Activated CD4-positive, alpha-beta memory T cell treated with anti-CD3 and anti-CD28 coated beads, Interleukin-2, amount 10 ng/mL, durations not matched to agents 7 days and 5 days (primary cell): Measurements from ENCODE around the gene MAST4. TPM values are rescaled to one million over a fixed set of nuclear protein-coding genes. Genes with fewer than 3 reads are reported as not detected.

Experiments used
- CTCF ChIA-PET: fragments of 350-600 bp; sonication (Branson Sonifier 250); formaldehyde crosslinking; loops from one replicate; lab custom pipeline; 2021; ENCODE audit warnings: antibody characterized with exemption, inconsistent platforms; lab: Charles Lee
- POLR2A ChIA-PET: fragments of 350-600 bp; sonication (Branson Sonifier 250); formaldehyde crosslinking; loops from one replicate; lab custom pipeline; 2021; ENCODE audit warnings: antibody characterized with exemption; lab: Charles Lee
- DNase-seq: peaks from one replicate; pipeline ENCODE4 v3.0.0-alpha.2; 2020
- H3K27ac Mint-ChIP-seq: one replicate; pipeline ENCODE4 v1.8.0; 2021; ENCODE audit warnings: mild to moderate bottlenecking, mixed read lengths
- H3K27me3 Mint-ChIP-seq: one replicate; pipeline ENCODE4 v1.8.0; 2021; ENCODE audit warnings: mixed read lengths
- H3K36me3 Mint-ChIP-seq: one replicate; pipeline ENCODE4 v1.8.0; 2021; ENCODE audit warnings: low read depth, mixed read lengths
- H3K4me1 Mint-ChIP-seq: one replicate; pipeline ENCODE4 v1.8.0; 2021; ENCODE audit warnings: mixed read lengths
- H3K4me3 Mint-ChIP-seq: one replicate; pipeline ENCODE4 v1.8.0; 2021; ENCODE audit warnings: mild to moderate bottlenecking, mixed read lengths
- H3K9me3 Mint-ChIP-seq: one replicate; pipeline ENCODE4 v1.8.0; 2021; ENCODE audit warnings: mixed read lengths
- total RNA-seq, 2 experiments: library from RNA; stranded (reverse); gene quantifications; one replicate each; pipeline ENCODE4 v1.2.3, GENCODE V29; 2021

MAST4 gene
- total RNA-seq, 2 experiments from 2014 or later, result 38.0 to 38.3 TPM

DNA sequence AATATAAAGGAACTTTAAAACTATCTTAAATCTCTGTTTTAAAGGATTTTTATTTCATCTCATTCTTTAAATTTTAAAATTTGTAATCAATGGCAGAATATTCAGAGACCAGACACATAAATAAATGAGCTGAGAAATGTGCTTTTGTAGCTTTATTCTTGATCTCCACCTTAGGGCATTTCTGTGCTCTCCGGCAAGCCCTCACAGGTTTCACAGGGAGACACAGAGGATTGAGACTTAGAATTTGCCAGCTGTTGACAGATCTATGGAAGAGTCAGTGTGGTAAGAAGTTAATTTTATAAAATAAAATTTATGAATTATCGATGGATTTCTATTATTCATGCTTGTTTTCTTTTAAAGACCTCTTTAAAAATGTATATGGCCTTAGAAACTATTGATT is 393.6 kb downstream of the MAST4 start:
- Mint-ChIP-seq H3K27me3 (no peaks in the 10 kb centered on the region), H3K36me3 (no peaks in the 10 kb centered on the region), H3K4me3 (no peak overlapping the region), H3K4me1 (peaks cover 11% of the 10 kb centered on the region), H3K9me3 (no peaks in the 10 kb centered on the region), H3K27ac (no peak overlapping the region)
- POLR2A ChIA-PET, result no interaction called here
- no peak for DNase-seq
- CTCF ChIA-PET, result interaction anchor here (1.0 to 1.9 kb wide), 4 partner anchors 9 to 222 kb away, joined by 3 to 6 read pairs (median 3); no protein-coding TSS in a partner anchor

DNA sequence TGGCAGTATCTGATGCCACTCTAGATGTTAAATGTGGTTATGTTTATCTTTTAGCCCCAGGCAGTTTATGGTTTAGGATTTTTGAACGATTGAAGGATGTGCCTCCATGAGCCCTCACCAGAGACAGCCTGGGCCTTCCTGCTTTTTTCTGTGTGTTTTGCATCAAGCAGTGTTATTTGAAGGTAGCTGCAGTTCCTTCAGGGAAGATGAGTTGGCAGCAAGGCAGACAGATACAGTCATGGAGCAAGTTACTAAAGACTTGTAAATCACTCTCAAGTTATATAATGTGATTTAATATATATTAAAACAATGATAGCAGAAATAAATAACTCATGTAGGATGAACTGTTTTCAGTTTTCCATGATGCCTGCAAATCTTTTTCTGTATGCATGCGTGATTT is 395.6 kb downstream of the MAST4 start:
- Mint-ChIP-seq H3K4me1 (peaks cover 11% of the 10 kb centered on the region), H3K27me3 (no peaks in the 10 kb centered on the region), H3K9me3 (no peaks in the 10 kb centered on the region), H3K36me3 (no peaks in the 10 kb centered on the region), H3K27ac (no peak overlapping the region), H3K4me3 (no peak overlapping the region)
- no peak for DNase-seq
- CTCF ChIA-PET, result no interaction called here
- POLR2A ChIA-PET, result interaction anchor here (1.5 kb wide), 1 partner anchor 13 kb away, joined by 4 read pairs; no protein-coding TSS in a partner anchor

- Mint-ChIP-seq H3K9me3 (no peaks in the 10 kb centered on the region), H3K27me3 (no peaks in the 10 kb centered on the region), H3K27ac (no peak overlapping the region), H3K4me3 (no peak overlapping the region), H3K4me1 (peaks cover 11% of the 10 kb centered on the region), H3K36me3 (no peaks in the 10 kb centered on the region)
- ChIA-PET POLR2A (interaction anchor here (0.5 to 1.0 kb wide), 2 partner anchors 13 to 107 kb away, joined by 3 read pairs; no protein-coding TSS in a partner anchor), CTCF (interaction anchor here (0.5 kb wide), 1 partner anchor 164 kb away, joined by 3 read pairs; no protein-coding TSS in a partner anchor)
- no peak for DNase-seq
Measured at GRCh38 chr5:66992547-66992946, 396.4 kb downstream of the MAST4 start.

DNA sequence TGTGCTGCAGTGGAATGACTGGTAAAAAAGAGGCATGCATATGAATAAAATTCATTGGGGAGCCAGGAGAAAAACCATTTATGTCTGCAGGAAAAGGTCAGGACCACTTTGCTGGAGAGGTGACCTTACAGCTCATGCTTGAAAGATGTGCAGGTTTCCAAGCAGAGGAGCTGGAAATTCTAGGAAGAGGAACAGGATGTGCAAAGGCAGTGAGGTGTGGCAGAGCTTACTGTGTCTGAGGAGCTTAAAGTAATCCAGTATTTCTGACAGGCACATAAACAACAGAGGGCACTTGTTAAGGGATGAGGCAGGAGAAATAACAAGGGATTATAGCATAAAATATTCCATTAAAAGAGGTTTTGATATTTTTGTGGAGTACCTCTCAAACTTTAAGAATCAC is 397.3 kb downstream of the MAST4 start:
- Mint-ChIP-seq H3K4me1 (peaks cover 11% of the 10 kb centered on the region), H3K27me3 (no peaks in the 10 kb centered on the region), H3K9me3 (no peaks in the 10 kb centered on the region), H3K36me3 (no peaks in the 10 kb centered on the region), H3K4me3 (no peak overlapping the region), H3K27ac (no peak overlapping the region)
- ChIA-PET CTCF (no interaction called here), POLR2A (no interaction called here)
- no peak for DNase-seq

- DNase-seq, result no peak
- H3K36me3 Mint-ChIP-seq, result no peaks in the 10 kb centered on the region
- no peak overlapping the region for H3K27ac Mint-ChIP-seq
- no peaks in the 10 kb centered on the region for H3K9me3 Mint-ChIP-seq
- H3K4me3 Mint-ChIP-seq, result no peak overlapping the region
- ChIA-PET CTCF (no interaction called here), POLR2A (interaction anchor here (1.4 kb wide), 1 partner anchor 11 kb away, joined by 3 read pairs; no protein-coding TSS in a partner anchor)
- H3K27me3 Mint-ChIP-seq, result no peaks in the 10 kb centered on the region
- H3K4me1 Mint-ChIP-seq, result peaks cover 11% of the 10 kb centered on the region
Measured at GRCh38 chr5:66993882-66994281, 397.7 kb downstream of the MAST4 start.

GRCh38 chr5:66994790-66995189 is 398.6 kb downstream of the MAST4 start:
- ChIA-PET POLR2A (interaction anchor here (1.4 kb wide), 1 partner anchor 10 kb away, joined by 3 read pairs; no protein-coding TSS in a partner anchor), CTCF (interaction anchor here (0.8 kb wide), 1 partner anchor 8 kb away, joined by 3 read pairs; no protein-coding TSS in a partner anchor)
- H3K4me1 Mint-ChIP-seq, result peaks cover 11% of the 10 kb centered on the region
- no peaks in the 10 kb centered on the region for H3K9me3 Mint-ChIP-seq
- no peaks in the 10 kb centered on the region for H3K36me3 Mint-ChIP-seq
- DNase-seq, result no peak
- H3K27me3 Mint-ChIP-seq, result no peaks in the 10 kb centered on the region
- no peak overlapping the region for H3K4me3 Mint-ChIP-seq
- H3K27ac Mint-ChIP-seq, result no peak overlapping the region

DNA sequence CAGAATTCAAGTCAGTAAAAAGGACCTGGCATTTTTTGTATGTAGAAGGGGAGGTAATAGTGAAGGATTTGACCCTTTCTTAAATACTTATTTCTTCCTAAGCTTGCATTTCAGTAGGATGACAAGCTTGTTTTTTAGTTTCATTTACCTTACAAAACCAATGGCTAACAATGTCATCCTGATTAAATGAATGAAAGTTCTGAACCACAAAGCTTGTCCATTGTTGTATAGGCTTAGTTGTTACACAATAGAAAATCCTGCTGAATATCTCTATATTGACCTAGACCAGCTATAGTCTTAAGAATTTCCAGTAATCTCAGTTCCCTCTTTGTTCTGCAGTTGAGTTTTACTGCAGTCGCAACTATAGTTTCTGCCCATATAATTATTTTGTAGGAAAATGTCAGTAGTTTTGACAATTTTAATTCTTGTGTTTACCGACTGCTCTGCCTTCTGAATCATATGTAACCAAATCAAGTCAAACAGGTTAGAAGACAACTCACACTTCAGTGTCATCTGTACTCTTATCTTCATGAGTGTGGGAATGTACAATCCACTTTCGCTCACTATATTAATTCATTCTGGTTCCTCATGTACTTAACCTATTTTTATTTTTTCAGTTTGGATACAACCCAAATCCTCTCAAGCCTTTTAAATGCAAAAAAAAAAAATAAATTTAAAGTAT is 404.7 kb downstream of the MAST4 start:
- H3K36me3 Mint-ChIP-seq, result peaks cover 9% of the 10 kb centered on the region
- H3K27ac Mint-ChIP-seq, result no peak overlapping the region
- no peaks in the 10 kb centered on the region for H3K27me3 Mint-ChIP-seq
- DNase-seq, result no peak
- ChIA-PET POLR2A (no interaction called here), CTCF (interaction anchor here (0.6 kb wide), 1 partner anchor 403 kb away, joined by 3 read pairs; no protein-coding TSS in a partner anchor)
- H3K4me1 Mint-ChIP-seq, result peaks cover 18% of the 10 kb centered on the region
- no peaks in the 10 kb centered on the region for H3K9me3 Mint-ChIP-seq
- no peak overlapping the region for H3K4me3 Mint-ChIP-seq

- ChIA-PET POLR2A (interaction anchor here (0.7 to 1.4 kb wide), 3 partner anchors 12 to 213 kb away, joined by 3 to 5 read pairs (median 3); no protein-coding TSS in a partner anchor), CTCF (interaction anchor here (0.7 to 0.9 kb wide), 2 partner anchors 13 to 218 kb away, joined by 3 read pairs; no protein-coding TSS in a partner anchor)
- DNase-seq, result no peak
- no peak overlapping the region for H3K4me3 Mint-ChIP-seq
- no peaks in the 10 kb centered on the region for H3K9me3 Mint-ChIP-seq
- no peaks in the 10 kb centered on the region for H3K27me3 Mint-ChIP-seq
- H3K36me3 Mint-ChIP-seq, result peaks cover 18% of the 10 kb centered on the region
- no peak overlapping the region for H3K27ac Mint-ChIP-seq
- peaks cover 40% of the 10 kb centered on the region for H3K4me1 Mint-ChIP-seq
Measured at GRCh38 chr5:67002832-67003684, 406.9 kb downstream of the MAST4 start.

DNA sequence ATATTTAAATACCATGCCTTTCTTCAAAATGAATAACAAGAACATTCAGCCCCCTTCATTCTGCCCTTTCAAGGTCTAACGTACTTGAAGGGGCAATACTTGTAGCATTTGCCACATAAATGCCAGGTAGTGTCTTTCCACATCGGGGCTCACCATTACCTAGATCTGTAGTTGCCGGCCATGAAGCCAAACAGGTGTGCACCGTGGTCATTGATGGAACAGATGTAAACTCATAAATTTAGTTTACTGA is 407.4 kb downstream of the MAST4 start:
- H3K27me3 Mint-ChIP-seq, result no peaks in the 10 kb centered on the region
- POLR2A ChIA-PET, result interaction anchor here (1.3 to 2.7 kb wide), 5 partner anchors 157 to 1213 kb away, joined by 4 to 25 read pairs (median 15); no protein-coding TSS in a partner anchor
- peaks cover 22% of the 10 kb centered on the region for H3K36me3 Mint-ChIP-seq

DNA sequence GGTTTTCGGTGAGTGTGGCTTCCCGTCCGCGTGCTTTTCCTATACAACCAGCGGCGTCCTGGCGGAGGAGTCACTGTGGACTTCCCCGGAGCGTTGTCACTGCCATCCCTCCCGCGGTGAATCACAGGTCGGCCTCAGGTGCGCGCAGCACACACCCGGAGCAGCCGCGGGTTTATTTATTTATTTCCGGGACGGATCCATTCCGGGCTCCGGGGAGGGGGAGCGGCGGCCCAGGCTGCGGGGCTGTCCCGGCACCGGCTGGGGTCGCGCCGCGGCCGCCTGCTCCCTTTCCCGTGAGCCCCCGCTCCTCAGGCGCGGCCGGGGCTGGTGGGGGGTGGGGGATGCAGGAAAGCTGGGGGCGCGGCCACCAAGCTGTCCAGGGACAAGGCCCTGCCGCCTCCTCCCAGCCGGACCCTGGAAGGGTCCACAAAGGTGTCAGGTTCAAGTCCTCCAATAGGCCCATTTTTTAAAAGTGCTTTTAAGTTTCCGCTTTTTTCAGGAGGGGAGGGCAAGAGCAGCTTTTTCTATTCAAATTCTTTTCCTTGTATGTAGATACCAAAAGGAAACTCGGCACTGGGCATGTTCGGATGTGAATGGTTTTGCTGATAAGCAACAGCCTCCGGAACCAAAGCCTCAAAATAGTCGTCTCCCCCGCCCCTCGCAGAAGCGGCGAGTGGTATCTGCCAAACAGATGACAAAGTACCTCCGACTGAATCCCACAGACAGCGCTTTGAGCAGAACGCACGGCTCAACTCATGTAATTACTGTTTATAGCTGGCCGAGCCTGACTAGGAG is 407.9 kb downstream of the MAST4 start:
- Mint-ChIP-seq H3K9me3 (no peaks in the 10 kb centered on the region), H3K4me3 (peak overlapping the region; percentile 85), H3K27ac (peak overlapping the region; percentile 87), H3K27me3 (no peaks in the 10 kb centered on the region), H3K4me1 (peaks cover 50% of the 10 kb centered on the region), H3K36me3 (peaks cover 26% of the 10 kb centered on the region)
- ChIA-PET CTCF (interaction anchor here (0.8 to 2.3 kb wide), 4 partner anchors 9 to 174 kb away, joined by 3 to 9 read pairs (median 3); no protein-coding TSS in a partner anchor), POLR2A (interaction anchor here (0.7 to 2.7 kb wide), 16 partner anchors 10 to 1212 kb away, joined by 3 to 25 read pairs (median 4); no protein-coding TSS in a partner anchor)
- peak; percentile 91 for DNase-seq

More for the DNA sequence above, 407.4 kb downstream of the MAST4 start:
- CTCF ChIA-PET, result interaction anchor here (0.7 kb wide), 1 partner anchor 14 kb away, joined by 3 read pairs; no protein-coding TSS in a partner anchor
- H3K27ac Mint-ChIP-seq, result peak overlapping the region; percentile 59
- H3K9me3 Mint-ChIP-seq, result no peaks in the 10 kb centered on the region
- H3K4me1 Mint-ChIP-seq, result peaks cover 45% of the 10 kb centered on the region
- peak overlapping the region; percentile 85 for H3K4me3 Mint-ChIP-seq
- DNase-seq, result no peak

GRCh38 chr5:67004730-67005350 is 408.6 kb downstream of the MAST4 start:
- ChIA-PET CTCF (interaction anchor here (0.8 to 2.3 kb wide), 6 partner anchors 8 to 175 kb away, joined by 3 to 9 read pairs (median 4); no protein-coding TSS in a partner anchor), POLR2A (interaction anchor here (0.7 to 2.7 kb wide), 16 partner anchors 10 to 1211 kb away, joined by 3 to 25 read pairs (median 4); no protein-coding TSS in a partner anchor)
- peak overlapping the region; percentile 87 for H3K27ac Mint-ChIP-seq
- H3K4me1 Mint-ChIP-seq, result peaks cover 56% of the 10 kb centered on the region
- no peaks in the 10 kb centered on the region for H3K9me3 Mint-ChIP-seq
- DNase-seq, result no peak
- H3K4me3 Mint-ChIP-seq, result peak overlapping the region; percentile 85
- no peaks in the 10 kb centered on the region for H3K27me3 Mint-ChIP-seq
- H3K36me3 Mint-ChIP-seq, result peaks cover 26% of the 10 kb centered on the region
